ENCODE measurements around the gene IL26. TPM values are rescaled to one million over a fixed set of nuclear protein-coding genes. Genes with fewer than 3 reads are reported as not detected.

IL26 gene
- total and polyA plus RNA-seq, 4 donors, result not detected

DNA sequence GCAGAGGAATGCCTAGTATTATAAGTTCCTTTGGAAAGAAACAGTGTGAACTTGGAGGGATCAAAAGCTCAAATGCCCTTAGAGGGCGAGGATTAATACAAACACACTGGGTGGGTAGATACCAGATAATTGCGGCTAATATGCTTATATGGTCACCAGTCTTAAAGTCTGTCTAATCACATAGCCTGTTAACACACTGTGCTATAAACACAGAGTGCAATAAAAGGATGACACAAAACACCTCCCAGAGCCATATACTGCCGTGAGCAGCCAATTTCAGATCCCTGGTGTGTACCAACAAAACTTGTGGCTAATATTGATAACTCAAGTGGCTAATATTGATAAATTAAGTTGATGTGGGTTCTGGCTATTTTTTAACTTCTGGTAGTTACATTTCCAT lies 1.7 kb upstream of the IL26 start:
- H3K27me3 ChIP-seq (ENCODE audit: control insufficient read depth in 3 of 3, insufficient read depth in 3 of 3, low read length in 2 of 3), result peaks cover 0 to 3% (median 0%) of the 10 kb centered on the region in 3 donors
- DNase-seq (no peak), ATAC-seq (ENCODE audit: insufficient read depth, low FRiP score) (no peak)
- H3K27ac ChIP-seq (ENCODE audit: low read depth in 1 of 2, low read length in 1 of 2), result no peak overlapping the region
- no peaks in the 10 kb centered on the region for H3K9me3 ChIP-seq (ENCODE audit: control insufficient read depth in 4 of 4, insufficient read depth in 3 of 4, low read length in 3 of 4)
- TF ChIP-seq, protein P1, sequence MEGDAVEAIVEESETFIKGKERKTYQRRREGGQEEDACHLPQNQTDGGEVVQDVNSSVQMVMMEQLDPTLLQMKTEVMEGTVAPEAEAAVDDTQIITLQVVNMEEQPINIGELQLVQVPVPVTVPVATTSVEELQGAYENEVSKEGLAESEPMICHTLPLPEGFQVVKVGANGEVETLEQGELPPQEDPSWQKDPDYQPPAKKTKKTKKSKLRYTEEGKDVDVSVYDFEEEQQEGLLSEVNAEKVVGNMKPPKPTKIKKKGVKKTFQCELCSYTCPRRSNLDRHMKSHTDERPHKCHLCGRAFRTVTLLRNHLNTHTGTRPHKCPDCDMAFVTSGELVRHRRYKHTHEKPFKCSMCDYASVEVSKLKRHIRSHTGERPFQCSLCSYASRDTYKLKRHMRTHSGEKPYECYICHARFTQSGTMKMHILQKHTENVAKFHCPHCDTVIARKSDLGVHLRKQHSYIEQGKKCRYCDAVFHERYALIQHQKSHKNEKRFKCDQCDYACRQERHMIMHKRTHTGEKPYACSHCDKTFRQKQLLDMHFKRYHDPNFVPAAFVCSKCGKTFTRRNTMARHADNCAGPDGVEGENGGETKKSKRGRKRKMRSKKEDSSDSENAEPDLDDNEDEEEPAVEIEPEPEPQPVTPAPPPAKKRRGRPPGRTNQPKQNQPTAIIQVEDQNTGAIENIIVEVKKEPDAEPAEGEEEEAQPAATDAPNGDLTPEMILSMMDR (IDR thresholded peaks at IDR 0.05; ENCODE audit: control extremely low read depth, extremely low read depth), result no peak
- H3K36me3 ChIP-seq (ENCODE audit: control insufficient read depth in 4 of 4, insufficient read depth in 4 of 4, low read length in 4 of 4), result no peaks in the 10 kb centered on the region
- H3K4me1 ChIP-seq (ENCODE audit: control insufficient read depth in 5 of 5, insufficient read depth in 5 of 5, low read length in 5 of 5), result peaks cover 0 to 2% (median 0%) of the 10 kb centered on the region in 5 donors
- WGBS, 2 donors, result 58 to 83% methylated on average over 3 of the region's 3 CpGs
- H3K4me3 ChIP-seq, result no peak overlapping the region
- no peak overlapping the region for H3K9ac ChIP-seq (ENCODE audit: insufficient read depth in 1 of 2, low read length in 2 of 2)

DNA sequence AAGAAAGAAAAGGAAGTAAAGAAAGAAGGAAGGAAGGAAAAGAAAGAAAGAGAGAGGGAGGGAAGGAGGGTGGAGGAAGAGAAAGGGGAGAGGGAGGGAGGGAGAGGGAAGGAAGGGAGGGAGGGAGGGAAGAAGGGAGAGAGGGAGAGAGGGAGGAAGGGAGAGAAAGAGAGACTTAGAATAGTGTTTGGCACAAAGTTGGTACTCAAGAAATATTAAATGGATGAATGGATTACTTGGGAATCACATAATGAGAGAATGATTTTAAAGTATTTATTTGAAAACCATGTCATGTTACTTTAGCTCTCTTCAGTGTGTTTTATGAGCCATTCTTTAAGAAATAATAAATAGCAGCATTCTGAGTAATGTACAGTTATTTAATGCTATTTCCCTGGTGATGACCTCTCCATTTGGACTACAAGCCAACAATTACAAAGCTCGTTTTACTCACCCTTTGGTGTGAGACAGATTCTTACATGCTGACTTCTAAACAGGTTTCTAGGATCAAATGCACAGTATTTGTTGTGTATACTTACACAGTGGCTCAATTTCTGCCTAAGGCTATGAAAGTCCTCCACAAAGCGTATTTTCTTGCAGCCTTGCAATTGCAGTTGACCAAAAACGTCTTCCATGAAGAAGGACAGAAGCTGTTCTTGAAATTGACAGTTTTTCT lies 861 bp downstream of the IL26 start:
- Histone ChIP-seq H3K36me3 (ENCODE audit: control insufficient read depth in 4 of 4, insufficient read depth in 4 of 4, low read length in 4 of 4) (no peaks in the 10 kb centered on the region), H3K4me1 (ENCODE audit: control insufficient read depth in 5 of 5, insufficient read depth in 5 of 5, low read length in 5 of 5) (peaks cover 0 to 3% (median 0%) of the 10 kb centered on the region in 5 donors), H3K4me3 (no peak overlapping the region), H3K9ac (ENCODE audit: insufficient read depth in 1 of 2, low read length in 2 of 2) (no peak overlapping the region), H3K27ac (ENCODE audit: low read depth in 1 of 2, low read length in 1 of 2) (no peak overlapping the region), H3K27me3 (ENCODE audit: control insufficient read depth in 3 of 3, insufficient read depth in 3 of 3, low read length in 2 of 3) (peaks cover 0 to 3% (median 0%) of the 10 kb centered on the region in 3 donors), H3K9me3 (ENCODE audit: control insufficient read depth in 4 of 4, insufficient read depth in 3 of 4, low read length in 3 of 4) (no peaks in the 10 kb centered on the region)
- ATAC-seq (ENCODE audit: insufficient read depth, low FRiP score) (no peak), DNase-seq (no peak)
- 80 to 88% methylated on average over 3 of the region's 3 CpGs for WGBS, 2 donors
- TF ChIP-seq, protein P1 (IDR thresholded peaks at IDR 0.05; ENCODE audit: control extremely low read depth, extremely low read depth), result no peak

DNA sequence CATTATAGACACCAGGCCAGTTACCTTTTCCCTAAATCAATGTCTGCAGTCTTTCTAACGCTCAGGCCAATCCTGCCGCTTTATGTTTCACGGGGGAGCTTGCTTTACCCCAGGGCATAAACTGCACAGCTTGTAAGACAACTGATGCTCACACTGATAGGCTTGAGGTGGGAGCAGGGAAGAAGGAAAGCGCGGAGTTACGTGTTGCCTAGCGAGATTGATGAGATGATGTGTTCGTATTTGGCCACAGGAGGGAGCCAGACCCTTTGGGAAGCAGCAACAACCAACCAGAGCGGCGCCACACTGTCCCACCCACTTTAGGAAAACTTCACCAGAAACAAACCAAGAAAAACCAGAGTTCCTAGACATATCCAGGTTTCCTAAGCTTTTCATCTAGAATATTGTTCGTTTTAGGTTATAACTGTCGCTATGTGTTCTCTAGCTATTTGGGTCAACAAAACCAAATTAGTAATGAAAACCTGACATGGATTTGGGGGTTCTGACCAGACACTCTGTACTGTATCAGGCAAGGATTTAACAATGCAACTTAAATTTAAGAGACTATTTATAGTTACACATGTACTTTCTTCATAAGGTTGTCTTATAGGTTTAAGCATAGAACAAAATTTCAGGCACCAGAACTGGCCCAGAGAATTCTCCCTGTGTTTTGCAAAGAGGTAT lies 2.4 kb downstream of the IL26 start:
- H3K4me1 ChIP-seq (ENCODE audit: control insufficient read depth in 5 of 5, insufficient read depth in 5 of 5, low read length in 5 of 5), result peaks cover 0 to 3% (median 0%) of the 10 kb centered on the region in 5 donors
- no peaks in the 10 kb centered on the region for H3K9me3 ChIP-seq (ENCODE audit: control insufficient read depth in 4 of 4, insufficient read depth in 3 of 4, low read length in 3 of 4)
- ATAC-seq (ENCODE audit: insufficient read depth, low FRiP score), result peak; percentile 96
- no peak overlapping the region for H3K4me3 ChIP-seq
- H3K27me3 ChIP-seq (ENCODE audit: control insufficient read depth in 3 of 3, insufficient read depth in 3 of 3, low read length in 2 of 3), result peaks cover 0 to 3% (median 0%) of the 10 kb centered on the region in 3 donors
- WGBS, 2 donors, result 4 to 5% methylated on average over 12 of the region's 12 CpGs
- DNase-seq, result peak; percentile 87 to 95 (median 93)
- H3K27ac ChIP-seq (ENCODE audit: low read depth in 1 of 2, low read length in 1 of 2), result no peak overlapping the region
- peak overlapping the region in 1 of 2 donors; percentile 66 for H3K9ac ChIP-seq (ENCODE audit: insufficient read depth in 1 of 2, low read length in 2 of 2)
- H3K36me3 ChIP-seq (ENCODE audit: control insufficient read depth in 4 of 4, insufficient read depth in 4 of 4, low read length in 4 of 4), result no peaks in the 10 kb centered on the region
- TF ChIP-seq, protein P1 (IDR thresholded peaks at IDR 0.05; ENCODE audit: control extremely low read depth, extremely low read depth), result peak; percentile 77

Data from lung (tissue), 12 donors.